Kidney (tissue), 14 donors: ENCODE data around the gene ATAD1. TPM values are rescaled to one million over a fixed set of nuclear protein-coding genes. Genes with fewer than 3 reads are reported as not detected.
A peak's percentile ranks its signal among the peaks of the same experiment; 100 is the strongest.

Source experiments
- DNase-seq, 5 donors: peaks; one replicate each; pipeline ENCODE4 v3.0.0-alpha.2; 2013 to 2020
- FAIRE-seq: peaks from 2 replicates; lab custom pipeline; 2012; peaks lifted over from hg19 to GRCh38; lab: Jason Lieb, UNC
- H3K27ac ChIP-seq, 2 donors: one replicate each; pipeline ENCODE4 v1.7.0; 2013; ENCODE audit warnings: low read depth in 2 of 2, low read length in 2 of 2, inconsistent platforms in 1 of 2
- H3K27me3 ChIP-seq: one replicate; pipeline ENCODE4 v1.7.1; 2013; ENCODE audit warnings: low read length, inconsistent platforms; ENCODE audit not compliant: control insufficient read depth, insufficient read depth
- H3K36me3 ChIP-seq, 3 donors: one replicate each; pipeline versions ENCODE4 v1.7.0 to v1.7.1; 2013; ENCODE audit warnings: low read length in 3 of 3, control low read depth in 1 of 3, inconsistent platforms in 1 of 3; ENCODE audit not compliant: insufficient read depth in 3 of 3, control insufficient read depth in 2 of 3
- H3K4me1 ChIP-seq, 3 donors: one replicate each; pipeline versions ENCODE4 v1.7.0 to v1.7.1; 2013; ENCODE audit warnings: low read length in 3 of 3, inconsistent platforms in 1 of 3, low read depth in 1 of 3; ENCODE audit not compliant: control insufficient read depth in 2 of 3, insufficient read depth in 2 of 3
- H3K4me3 ChIP-seq, 3 donors: one replicate each; pipeline versions ENCODE4 v1.7.0 to v1.8.1; 2013; ENCODE audit warnings: low read length in 3 of 3, control low read depth in 1 of 3, inconsistent platforms in 1 of 3
- H3K9ac ChIP-seq, 3 donors: one replicate each; pipeline versions ENCODE4 v1.7.0 to v1.7.1; 2013; ENCODE audit warnings: low read length in 3 of 3, control low read depth in 1 of 3, inconsistent platforms in 1 of 3
- H3K9me3 ChIP-seq, 3 donors: one replicate each; pipeline versions ENCODE4 v1.7.0 to v1.7.1; 2013; ENCODE audit warnings: low read length in 3 of 3, control low read depth in 1 of 3, inconsistent platforms in 1 of 3; ENCODE audit not compliant: control insufficient read depth in 2 of 3, insufficient read depth in 1 of 3
- CTCF ChIP-seq: IDR thresholded peaks from 3 replicates; pipeline ENCODE4 v1.5.1; 2012; ENCODE audit warnings: mild to moderate bottlenecking, moderate library complexity, borderline replicate concordance; ENCODE audit not compliant: insufficient read depth; ENCODE audit errors: extremely low read depth
- intact Hi-C: fragments of 100-400 bp; cut with DNase I; formaldehyde crosslinking; loops from one replicate; pipeline ENCODE4 v1.11.1; 2022
- polyA plus RNA-seq: library from polyadenylated mRNA; stranded (reverse); fragments of 350-450 nt; fragmentation: Illumina TruSeq; extraction: RNeasy Lipid Tissue Mini Kit (QIAGEN cat#74804); gene quantifications from one replicate; pipeline ENCODE4 v1.2.3, GENCODE V29; 2014; ENCODE audit warnings: low read depth, low replicate concordance; ENCODE audit not compliant: insufficient read depth
- total RNA-seq: library from RNA; stranded (reverse); fragmentation: NEBNext Ultra II Directional; extraction: Animal tissue kit (Norgen Biotek cat#: 25700); gene quantifications from one replicate; pipeline ENCODE4 v1.2.1, GENCODE V29; 2021
- donor health status: control.
- donor health status: control.
- donor health status: control.
- donor health status: control.
- donor health status: control.
- donor health status: DM: yes; HTN: yes; CAD: no.
- donor health status: Normal renal cell carcinoma (clear cell type).

ATAD1 gene
- total and polyA plus RNA-seq, 2 donors from 2014 or later: 22.0 to 57.3 TPM

- TF ChIP-seq CTCF: no peak
- intact Hi-C loops: no loop called here
- Histone ChIP-seq H3K4me1 (peaks cover 0 to 2% (median 0%) of the 10 kb centered on the region in 3 donors), H3K27me3 (no peaks in the 10 kb centered on the region), H3K36me3 (no peaks in the 10 kb centered on the region), H3K9me3 (no peaks in the 10 kb centered on the region), H3K4me3 (no peak overlapping the region), H3K9ac (no peak overlapping the region), H3K27ac (no peak overlapping the region)
- DNase-seq (peak in 3 of 5 donors; percentile 11 to 67 (median 63)), FAIRE-seq (no peak)
These were observed 28.0 kb upstream of the ATAD1 start for GRCh38 chr10:87846023-87846422.

GRCh38 chr10:87845624-87845998 lies 27.6 kb upstream of the ATAD1 start:
- Histone ChIP-seq H3K27ac (no peak overlapping the region), H3K9ac (no peak overlapping the region), H3K36me3 (no peaks in the 10 kb centered on the region), H3K9me3 (no peaks in the 10 kb centered on the region), H3K4me3 (no peak overlapping the region), H3K27me3 (no peaks in the 10 kb centered on the region), H3K4me1 (no peaks in the 10 kb centered on the region)
- TF ChIP-seq CTCF: no peak
- no peak for FAIRE-seq
- DNase-seq: peak in 1 of 5 donors; percentile 5
- intact Hi-C loops: no loop called here

GRCh38 chr10:87844837-87845623 lies 27.0 kb upstream of the ATAD1 start:
- Histone ChIP-seq H3K9ac (no peak overlapping the region), H3K36me3 (no peaks in the 10 kb centered on the region), H3K4me3 (no peak overlapping the region), H3K9me3 (no peaks in the 10 kb centered on the region), H3K27ac (no peak overlapping the region), H3K27me3 (no peaks in the 10 kb centered on the region), H3K4me1 (no peaks in the 10 kb centered on the region)
- TF ChIP-seq CTCF: no peak
- intact Hi-C loops: no loop called here
- DNase-seq (no peak), FAIRE-seq (peak; percentile 15)
